LNCaP clone FGC (cell line): ENCODE data around the gene TRIM7.

Experiments
- DNase-seq: peaks from one replicate; pipeline ENCODE4 v3.0.0-alpha.2; 2011; ENCODE audit warnings: low read depth
- H3K4me3 ChIP-seq: 2 replicates; pipeline ENCODE4 v1.5.1; 2011; ENCODE audit warnings: mild to moderate bottlenecking, low read depth, low read length, control low read depth
- TF ChIP-seq, protein P1 (sequence below): IDR thresholded peaks from 2 replicates; pipeline ENCODE4 v1.5.1; 2012; ENCODE audit warnings: mild to moderate bottlenecking; ENCODE audit not compliant: control insufficient read depth, insufficient read depth; ENCODE audit errors: extremely low read depth

The TRIM7 gene

DNA sequence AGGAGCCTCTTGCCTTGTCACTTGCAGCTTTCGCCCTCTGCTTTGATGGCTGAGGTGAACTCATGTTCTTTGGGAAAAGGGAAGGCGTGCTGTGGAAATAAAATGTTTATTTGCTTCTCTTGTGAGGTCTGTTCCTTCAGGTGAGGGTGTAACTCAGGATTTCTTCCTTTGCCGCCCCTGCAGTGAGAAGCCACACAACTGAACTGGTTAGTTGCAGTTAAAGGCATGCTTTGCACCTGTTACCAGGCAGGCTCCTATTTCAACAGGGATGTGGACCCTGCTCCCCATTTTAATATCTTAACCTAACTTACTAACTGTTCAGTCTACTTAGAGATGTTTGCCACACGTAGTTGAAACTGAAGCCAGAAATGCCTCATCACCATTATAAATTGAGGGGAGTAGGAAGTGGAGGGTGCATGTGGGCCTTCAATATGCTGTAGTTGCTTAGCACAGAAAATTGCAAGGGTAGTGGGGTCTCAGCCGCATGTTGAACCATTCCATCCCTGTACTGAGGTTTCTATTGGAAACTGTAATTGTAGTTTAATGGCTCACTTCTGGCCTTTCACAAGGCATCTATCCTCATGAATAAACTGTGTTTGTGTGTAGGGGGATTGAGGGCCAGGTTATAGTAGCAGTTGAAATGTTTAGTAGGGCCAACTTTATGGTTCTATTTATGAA lies 30.8 kb upstream of the TRIM7 start:
- no peak for DNase-seq
- TF ChIP-seq, protein P1, sequence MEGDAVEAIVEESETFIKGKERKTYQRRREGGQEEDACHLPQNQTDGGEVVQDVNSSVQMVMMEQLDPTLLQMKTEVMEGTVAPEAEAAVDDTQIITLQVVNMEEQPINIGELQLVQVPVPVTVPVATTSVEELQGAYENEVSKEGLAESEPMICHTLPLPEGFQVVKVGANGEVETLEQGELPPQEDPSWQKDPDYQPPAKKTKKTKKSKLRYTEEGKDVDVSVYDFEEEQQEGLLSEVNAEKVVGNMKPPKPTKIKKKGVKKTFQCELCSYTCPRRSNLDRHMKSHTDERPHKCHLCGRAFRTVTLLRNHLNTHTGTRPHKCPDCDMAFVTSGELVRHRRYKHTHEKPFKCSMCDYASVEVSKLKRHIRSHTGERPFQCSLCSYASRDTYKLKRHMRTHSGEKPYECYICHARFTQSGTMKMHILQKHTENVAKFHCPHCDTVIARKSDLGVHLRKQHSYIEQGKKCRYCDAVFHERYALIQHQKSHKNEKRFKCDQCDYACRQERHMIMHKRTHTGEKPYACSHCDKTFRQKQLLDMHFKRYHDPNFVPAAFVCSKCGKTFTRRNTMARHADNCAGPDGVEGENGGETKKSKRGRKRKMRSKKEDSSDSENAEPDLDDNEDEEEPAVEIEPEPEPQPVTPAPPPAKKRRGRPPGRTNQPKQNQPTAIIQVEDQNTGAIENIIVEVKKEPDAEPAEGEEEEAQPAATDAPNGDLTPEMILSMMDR, result no peak
- H3K4me3 ChIP-seq, result no peak overlapping the region

DNA sequence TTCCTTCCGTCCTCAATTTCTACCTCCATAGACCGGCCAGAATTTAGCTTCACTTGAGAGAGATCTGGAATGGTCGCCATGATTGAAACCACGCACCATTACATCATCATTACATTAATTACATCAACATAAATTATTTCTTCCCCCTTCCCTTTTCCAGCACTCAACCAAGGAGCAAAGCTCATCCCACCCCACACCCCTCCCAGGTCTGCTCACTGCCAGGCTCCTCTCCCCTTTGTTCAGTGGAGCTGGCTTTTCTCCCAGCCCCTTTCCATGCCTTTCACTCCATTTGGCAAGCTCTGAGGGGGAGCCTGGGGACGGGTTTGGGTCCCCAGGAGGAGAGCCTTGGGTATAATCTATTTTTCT lies 30.3 kb upstream of the TRIM7 start:
- no peak for DNase-seq

DNA sequence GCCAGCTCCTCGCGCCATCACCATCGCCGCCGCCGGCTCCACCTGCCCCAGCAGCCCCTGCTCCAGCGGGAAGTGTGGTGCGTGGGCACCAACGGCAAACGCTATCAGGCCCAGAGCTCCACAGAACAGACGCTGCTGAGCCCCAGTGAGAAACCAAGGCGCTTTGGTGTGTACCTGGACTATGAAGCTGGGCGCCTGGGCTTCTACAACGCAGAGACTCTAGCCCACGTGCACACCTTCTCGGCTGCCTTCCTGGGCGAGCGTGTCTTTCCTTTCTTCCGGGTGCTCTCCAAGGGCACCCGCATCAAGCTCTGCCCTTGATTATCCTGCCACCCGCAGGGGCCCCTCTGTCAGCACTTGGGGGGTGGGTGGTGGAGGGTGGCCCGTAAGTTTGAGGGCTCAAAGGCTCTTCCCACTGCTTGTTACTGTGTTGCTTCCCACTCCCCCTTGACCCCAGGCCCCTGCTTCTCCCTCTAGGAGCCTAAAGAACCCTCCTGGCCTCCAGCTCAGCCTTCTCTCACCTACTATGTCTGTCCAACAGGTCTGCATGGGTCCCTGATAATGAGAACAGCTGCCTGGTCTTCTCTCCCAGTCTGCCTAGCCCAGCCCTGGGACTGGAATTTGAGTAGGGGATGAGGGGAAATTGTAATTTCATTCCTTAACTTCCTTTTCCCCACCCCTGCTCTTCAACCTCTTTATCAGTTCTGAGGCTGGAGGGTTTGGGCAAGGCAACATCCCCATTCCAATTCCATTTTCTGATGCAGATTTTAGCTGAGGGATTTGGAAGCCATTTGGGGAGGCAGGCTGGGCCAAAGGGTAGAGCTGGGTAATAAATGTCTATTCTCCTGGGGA lies 29.7 kb upstream of the TRIM7 start:
- TF ChIP-seq, protein P1, result no peak
- no peak for DNase-seq
- H3K4me3 ChIP-seq, result no peak overlapping the region

More for the DNA sequence above, 30.3 kb upstream of the TRIM7 start:
- H3K4me3 ChIP-seq, result no peak overlapping the region
- TF ChIP-seq, protein P1, result no peak

DNA sequence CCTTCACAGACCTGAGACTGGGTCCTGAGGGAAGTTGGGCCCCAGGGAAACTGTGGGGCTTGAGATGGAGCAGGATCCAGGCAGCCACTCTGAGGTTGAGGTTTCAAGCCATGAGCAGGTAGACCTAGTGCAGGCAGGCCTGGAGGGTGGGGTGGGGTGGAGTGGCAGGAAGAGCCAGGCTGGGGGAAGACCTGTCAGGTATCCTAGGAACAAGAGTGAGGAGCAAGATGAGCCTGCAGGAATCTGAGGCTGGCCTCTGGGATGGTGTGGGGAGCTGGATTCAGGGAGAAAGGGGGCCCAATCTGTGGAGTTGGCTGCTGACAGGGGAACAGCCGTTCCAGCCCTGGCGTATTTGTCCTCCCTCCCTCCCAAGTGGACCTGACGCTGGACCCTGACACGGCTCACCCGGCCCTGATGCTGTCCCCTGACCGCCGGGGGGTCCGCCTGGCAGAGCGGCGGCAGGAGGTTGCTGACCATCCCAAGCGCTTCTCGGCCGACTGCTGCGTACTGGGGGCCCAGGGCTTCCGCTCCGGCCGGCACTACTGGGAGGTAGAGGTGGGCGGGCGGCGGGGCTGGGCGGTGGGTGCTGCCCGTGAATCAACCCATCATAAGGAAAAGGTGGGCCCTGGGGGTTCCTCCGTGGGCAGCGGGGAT lies 28.9 kb upstream of the TRIM7 start:
- no peak overlapping the region for H3K4me3 ChIP-seq
- DNase-seq, result no peak
- TF ChIP-seq, protein P1, result no peak

DNA sequence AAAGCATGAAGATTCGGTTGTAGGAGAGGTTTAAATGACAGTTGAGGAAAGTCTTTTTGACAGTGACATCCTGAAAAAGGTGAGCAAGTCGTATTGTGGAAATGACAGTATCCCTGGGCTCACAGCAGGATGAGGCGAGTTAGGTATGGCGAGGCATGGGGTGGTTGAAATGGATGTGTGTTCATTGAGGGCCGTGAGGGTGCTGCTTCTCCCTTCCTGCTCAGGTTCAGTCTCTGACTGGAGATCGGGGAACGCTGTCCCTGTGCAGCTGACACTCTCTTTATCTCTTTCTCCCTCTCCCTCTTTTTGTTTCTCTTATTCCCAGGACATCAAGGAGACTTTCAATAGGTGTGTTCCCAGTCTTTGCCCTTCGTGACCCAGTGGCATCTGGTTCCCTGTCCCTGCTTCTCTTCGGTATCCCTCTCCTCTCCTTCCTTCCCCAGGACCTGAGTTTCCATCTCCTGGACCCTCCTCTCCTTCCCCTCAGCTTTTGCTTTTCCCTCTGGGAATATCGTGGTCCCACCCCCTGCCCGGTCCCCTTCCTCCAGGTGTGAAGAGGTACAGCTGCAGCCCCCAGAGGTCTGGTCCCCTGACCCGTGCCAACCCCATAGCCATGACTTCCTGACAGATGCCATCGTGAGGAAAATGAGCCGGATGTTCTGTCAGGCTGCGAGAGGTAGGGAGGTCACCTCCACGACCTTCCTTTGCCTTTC lies 28.2 kb upstream of the TRIM7 start:
- DNase-seq, result no peak
- TF ChIP-seq, protein P1, result no peak
- no peak overlapping the region for H3K4me3 ChIP-seq

DNA sequence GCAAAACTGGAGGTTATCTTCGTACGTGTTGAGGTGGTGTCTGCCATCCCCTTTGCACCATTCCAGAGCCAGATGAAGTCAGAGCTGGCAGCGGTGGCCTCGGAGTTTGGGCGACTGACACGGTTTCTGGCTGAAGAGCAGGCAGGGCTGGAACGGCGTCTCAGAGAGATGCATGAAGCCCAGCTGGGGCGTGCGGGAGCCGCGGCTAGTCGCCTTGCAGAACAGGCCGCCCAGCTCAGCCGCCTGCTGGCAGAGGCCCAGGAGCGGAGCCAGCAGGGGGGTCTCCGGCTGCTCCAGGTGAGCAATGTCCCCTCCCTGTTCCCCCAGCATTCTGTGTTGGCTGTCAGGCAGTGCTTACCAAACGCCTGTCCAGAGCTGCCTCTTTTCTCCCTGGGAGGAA lies 27.6 kb upstream of the TRIM7 start:
- TF ChIP-seq, protein P1, result no peak
- no peak overlapping the region for H3K4me3 ChIP-seq
- DNase-seq, result no peak
